Thymus (tissue), 11 donors: ENCODE data around the gene TMEM132C. TPM values are rescaled to one million over a fixed set of nuclear protein-coding genes. Genes with fewer than 3 reads are reported as not detected.

Source experiments
- DNase-seq, 9 donors: peaks; one replicate each; pipeline ENCODE4 v3.0.0-alpha.2; 2013; ENCODE audit warnings: low spot score in 9 of 9, low read depth in 6 of 9, missing footprints in 1 of 9
- H3K27ac ChIP-seq, 2 donors: one replicate each; pipeline ENCODE4 v1.5.1; 2013; ENCODE audit warnings: control low read depth in 1 of 2, low read depth in 1 of 2, low read length in 1 of 2, mild to moderate bottlenecking in 1 of 2, moderate library complexity in 1 of 2
- H3K27me3 ChIP-seq, 2 donors: one replicate each; pipeline ENCODE4 v1.5.1; 2013; ENCODE audit warnings: low read length in 1 of 2; ENCODE audit not compliant: control insufficient read depth in 2 of 2, insufficient read depth in 1 of 2
- H3K36me3 ChIP-seq, 2 donors: one replicate each; pipeline ENCODE4 v1.5.1; 2013; ENCODE audit warnings: low read length in 1 of 2, mild to moderate bottlenecking in 1 of 2, moderate library complexity in 1 of 2; ENCODE audit not compliant: control insufficient read depth in 2 of 2, insufficient read depth in 2 of 2
- H3K4me1 ChIP-seq, 2 donors: one replicate each; pipeline ENCODE4 v1.5.1; 2013; ENCODE audit warnings: low read length in 2 of 2; ENCODE audit not compliant: control insufficient read depth in 2 of 2, insufficient read depth in 2 of 2
- H3K4me3 ChIP-seq, 2 donors: one replicate each; pipeline ENCODE4 v1.5.1; 2013; ENCODE audit warnings: low read length in 2 of 2, control low read depth in 1 of 2, mild to moderate bottlenecking in 1 of 2
- H3K9me3 ChIP-seq, 2 donors: one replicate each; pipeline ENCODE4 v1.5.1; 2013; ENCODE audit warnings: low read length in 1 of 2, mild to moderate bottlenecking in 1 of 2; ENCODE audit not compliant: control insufficient read depth in 2 of 2, insufficient read depth in 1 of 2
- WGBS: extraction: QIAGEN DNeasy Blood & Tissue Kit; methylation state at CpG from one replicate; pipeline ENCODE4 v1.1.7; 2013; 5-methylcytosine and 5-hydroxymethylcytosine counted together
- polyA plus RNA-seq: library from polyadenylated mRNA; stranded (reverse); fragments of 200-250 nt; gene quantifications from one replicate; pipeline ENCODE4 v1.2.3, GENCODE V29; 2013
- total RNA-seq: library from RNA; stranded (reverse); fragments of 120-200 nt; gene quantifications from one replicate; pipeline ENCODE4 v1.2.4, GENCODE V29; 2013
- donor health status: healthy.

TMEM132C gene
- total and polyA plus RNA-seq, 2 donors = 0.24 to 0.34 TPM

DNA sequence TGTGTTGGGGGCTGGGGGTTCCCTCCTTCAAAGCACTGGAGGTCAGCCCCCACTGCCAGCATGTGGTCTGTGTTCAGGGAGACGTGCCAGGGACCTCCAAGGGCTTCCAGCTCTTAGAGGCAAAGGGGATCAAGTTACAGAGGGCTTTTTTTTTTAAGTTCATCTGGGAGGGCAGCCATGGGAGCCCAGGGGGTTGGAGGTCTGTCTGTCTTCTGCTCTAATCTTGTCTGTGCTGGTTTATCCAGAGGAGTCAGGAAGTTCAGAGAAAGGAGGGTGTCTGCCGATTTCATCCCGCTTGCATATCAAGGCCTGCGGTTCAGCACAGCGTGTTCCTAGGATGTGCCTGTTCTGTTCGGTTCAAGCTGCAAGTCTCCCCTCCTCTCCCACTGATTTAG lies 72.2 kb downstream of the TMEM132C start:
- Histone ChIP-seq H3K9me3 (no peaks in the 10 kb centered on the region), H3K4me1 (peaks cover 0 to 2% of the 10 kb centered on the region in 2 donors), H3K36me3 (no peaks in the 10 kb centered on the region), H3K27me3 (no peaks in the 10 kb centered on the region), H3K4me3 (no peak overlapping the region), H3K27ac (no peak overlapping the region)
- DNase-seq = no peak
- 16% methylated on average over 6 of the region's 6 CpGs for WGBS

DNA sequence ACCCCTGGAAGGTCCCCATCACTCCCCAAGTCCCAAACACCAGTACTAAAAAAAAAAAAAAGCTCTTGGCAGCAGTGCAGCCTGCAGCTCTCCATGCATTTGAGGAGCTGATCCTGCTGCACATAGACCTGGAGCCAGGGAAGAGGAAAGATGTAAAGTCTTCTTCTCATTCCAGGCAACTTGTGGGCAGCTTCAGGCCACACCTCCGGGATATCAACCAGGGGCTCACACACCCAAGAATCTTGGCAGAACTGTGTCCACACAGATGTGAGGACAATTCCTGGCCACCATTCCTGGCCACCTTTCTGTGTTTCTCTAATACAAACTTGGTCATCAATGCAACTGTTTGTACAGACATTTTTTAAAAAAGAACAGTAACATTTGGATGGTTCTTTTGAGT lies 72.7 kb downstream of the TMEM132C start:
- WGBS = 76% methylated on average over 1 of the region's 1 CpG
- Histone ChIP-seq H3K27me3 (no peaks in the 10 kb centered on the region), H3K36me3 (no peaks in the 10 kb centered on the region), H3K4me1 (peaks cover 0 to 2% of the 10 kb centered on the region in 2 donors), H3K4me3 (no peak overlapping the region), H3K9me3 (no peaks in the 10 kb centered on the region), H3K27ac (no peak overlapping the region)
- DNase-seq = no peak

DNA sequence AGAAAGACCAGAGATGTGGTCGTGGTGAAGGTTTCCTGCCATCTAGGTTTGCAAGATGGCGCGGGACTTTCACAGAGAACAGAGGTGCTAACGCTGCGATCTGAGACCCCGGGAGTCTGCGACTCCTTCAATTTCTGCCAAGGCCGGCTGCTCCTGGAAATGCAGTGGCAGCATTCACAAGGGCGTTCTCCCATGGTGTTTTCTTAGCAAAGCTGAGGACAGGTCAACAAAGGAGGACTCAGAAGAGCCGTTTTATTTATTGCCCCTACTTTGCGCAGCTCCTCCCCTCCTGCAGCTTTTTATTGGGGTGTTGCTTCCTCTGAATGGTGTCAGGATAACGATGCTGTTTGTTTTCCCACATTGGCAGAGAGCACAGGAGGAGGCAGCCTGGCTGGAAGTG lies 86.3 kb downstream of the TMEM132C start:
- WGBS = 15% methylated on average over 12 of the region's 12 CpGs

DNA sequence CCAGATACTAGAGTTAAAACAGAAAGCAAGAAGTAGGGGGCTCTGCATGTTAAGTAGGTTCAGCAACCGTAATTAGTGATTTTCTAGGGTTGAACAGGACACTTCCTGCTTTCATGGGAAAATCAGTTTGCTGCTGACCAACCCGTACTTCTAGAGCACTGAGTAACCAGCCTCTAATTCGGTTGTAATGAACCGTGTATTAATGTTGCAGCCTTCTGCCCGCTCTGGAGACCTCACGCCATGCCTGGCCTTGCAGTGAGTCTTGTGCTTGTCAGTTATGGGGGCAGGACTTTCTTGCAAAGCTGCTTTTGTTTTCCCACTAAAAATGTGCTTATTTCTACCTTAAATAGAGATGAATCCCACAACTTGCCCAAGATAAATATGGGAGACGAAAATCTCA lies 89.6 kb downstream of the TMEM132C start:
- no peaks in the 10 kb centered on the region for H3K9me3 ChIP-seq
- no peaks in the 10 kb centered on the region for H3K4me1 ChIP-seq
- H3K27ac ChIP-seq = no peak overlapping the region
- 86% methylated on average over 7 of the region's 7 CpGs for WGBS
- no peaks in the 10 kb centered on the region for H3K36me3 ChIP-seq
- no peak for DNase-seq
- H3K4me3 ChIP-seq = no peak overlapping the region
- no peaks in the 10 kb centered on the region for H3K27me3 ChIP-seq

More for the DNA sequence above, 86.3 kb downstream of the TMEM132C start:
- DNase-seq = no peak
- no peaks in the 10 kb centered on the region for H3K4me1 ChIP-seq
- H3K4me3 ChIP-seq = no peak overlapping the region
- H3K9me3 ChIP-seq = peaks cover 0 to 4% of the 10 kb centered on the region in 2 donors
- no peaks in the 10 kb centered on the region for H3K36me3 ChIP-seq
- H3K27me3 ChIP-seq = no peaks in the 10 kb centered on the region
- H3K27ac ChIP-seq = no peak overlapping the region

DNA sequence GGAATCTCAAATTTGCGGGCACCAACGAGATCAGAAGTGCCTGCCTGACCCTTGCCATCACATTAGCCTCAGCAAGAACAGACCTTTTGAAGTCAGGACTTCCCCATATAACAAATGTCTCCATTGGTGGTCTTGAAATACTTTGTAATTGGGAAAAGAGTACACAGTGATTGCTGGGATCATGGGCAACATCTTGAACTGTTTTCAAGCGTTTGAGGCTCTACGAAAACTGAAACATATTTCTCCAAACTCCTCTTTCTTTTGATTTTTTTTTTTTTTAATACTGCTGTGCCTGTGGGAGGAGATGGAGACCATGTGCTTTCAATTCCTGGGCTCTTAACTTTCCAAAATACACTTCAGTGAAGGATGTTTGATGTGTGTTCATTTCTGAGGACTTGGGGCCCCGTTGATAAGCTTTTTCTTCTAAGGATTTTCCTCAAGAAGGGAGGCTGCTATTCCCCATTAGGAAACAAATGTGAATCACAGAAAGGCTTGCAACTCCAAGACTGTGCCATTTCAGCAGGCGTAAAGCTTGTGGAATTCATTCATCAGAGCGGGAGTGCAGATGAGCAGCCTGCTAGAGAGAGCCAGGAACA lies 94.5 kb downstream of the TMEM132C start:
- H3K27ac ChIP-seq = no peak overlapping the region
- no peak overlapping the region for H3K4me3 ChIP-seq
- H3K9me3 ChIP-seq = no peaks in the 10 kb centered on the region
- no peaks in the 10 kb centered on the region for H3K4me1 ChIP-seq
- peaks cover 0 to 14% of the 10 kb centered on the region in 2 donors for H3K27me3 ChIP-seq
- no peaks in the 10 kb centered on the region for H3K36me3 ChIP-seq
- WGBS = 66% methylated on average over 7 of the region's 7 CpGs
- DNase-seq = no peak

DNA sequence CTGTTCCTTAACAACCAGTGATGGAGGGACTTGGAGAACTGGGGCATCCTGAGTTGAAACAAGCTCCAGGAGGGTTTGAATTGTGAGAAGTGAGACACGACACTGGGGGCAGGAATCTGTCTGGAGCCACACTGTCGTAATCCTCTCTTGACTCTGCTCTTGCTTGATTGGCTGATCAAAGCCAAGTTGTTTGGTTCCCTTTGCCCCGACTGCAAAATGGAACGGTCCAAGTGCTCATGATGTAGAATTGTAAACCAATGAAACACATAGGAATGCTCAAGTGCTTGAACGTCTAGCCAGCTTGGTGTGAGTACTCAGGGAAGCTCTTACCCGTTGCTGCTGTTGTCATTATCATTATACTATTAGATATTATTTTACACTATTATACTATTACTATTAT lies 98.1 kb downstream of the TMEM132C start:
- no peaks in the 10 kb centered on the region for H3K9me3 ChIP-seq
- H3K4me3 ChIP-seq = no peak overlapping the region
- no peak overlapping the region for H3K27ac ChIP-seq
- 36% methylated on average over 6 of the region's 6 CpGs for WGBS
- H3K27me3 ChIP-seq = peaks cover 0 to 14% of the 10 kb centered on the region in 2 donors
- H3K36me3 ChIP-seq = no peaks in the 10 kb centered on the region
- H3K4me1 ChIP-seq = no peaks in the 10 kb centered on the region
- DNase-seq = no peak

DNA sequence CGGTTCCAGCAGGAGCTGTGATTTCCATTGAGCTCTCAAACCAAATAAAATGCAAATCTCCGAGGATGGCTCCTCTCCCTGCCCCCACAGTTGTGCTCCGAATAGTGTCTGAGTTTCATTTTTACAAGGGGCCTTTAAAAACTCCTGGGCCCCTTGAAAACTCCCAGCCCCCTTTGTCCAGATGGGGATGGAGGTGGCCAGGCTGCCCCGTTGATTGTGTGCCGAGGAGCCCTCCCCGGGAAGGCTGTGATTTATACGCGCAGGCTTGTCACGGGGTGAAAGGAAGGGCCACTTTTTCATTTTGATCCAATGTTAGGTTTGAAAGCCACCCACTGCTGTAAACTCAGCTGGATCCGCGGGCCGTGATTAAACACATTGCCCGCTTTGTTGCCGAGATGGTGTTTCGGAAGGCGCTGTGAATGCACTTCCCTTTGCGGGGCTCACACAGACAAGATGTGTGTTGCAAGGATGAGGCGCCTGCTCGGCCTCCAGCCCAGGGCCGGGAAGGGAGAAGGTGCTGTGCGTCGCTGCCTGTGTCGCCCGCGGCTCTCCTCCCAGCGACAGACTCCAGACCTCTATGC lies 98.8 kb downstream of the TMEM132C start:
- H3K27me3 ChIP-seq = peaks cover 0 to 14% of the 10 kb centered on the region in 2 donors
- DNase-seq = no peak
- H3K36me3 ChIP-seq = no peaks in the 10 kb centered on the region
- H3K4me1 ChIP-seq = no peaks in the 10 kb centered on the region
- H3K9me3 ChIP-seq = no peaks in the 10 kb centered on the region
- no peak overlapping the region for H3K27ac ChIP-seq
- WGBS = 4% methylated on average over 26 of the region's 26 CpGs
- H3K4me3 ChIP-seq = no peak overlapping the region

DNA sequence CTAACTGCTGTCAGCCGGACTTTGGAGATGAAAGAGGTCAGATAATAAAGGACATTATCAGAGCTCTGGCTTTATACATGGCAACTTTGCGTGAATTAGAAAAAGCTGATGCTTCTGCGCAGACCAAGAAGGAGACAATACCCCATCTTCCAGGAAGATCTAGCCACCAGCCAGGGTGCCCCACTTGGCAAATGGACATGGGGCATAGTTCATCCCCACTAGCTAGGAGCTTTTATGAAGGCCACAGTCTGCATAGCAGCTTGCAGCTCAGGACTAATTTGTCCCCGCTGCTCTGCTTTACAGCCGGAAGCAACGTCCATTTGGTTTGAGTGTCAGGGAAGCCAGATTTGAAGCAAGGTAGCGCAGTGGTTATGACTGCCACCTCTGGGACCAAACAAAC lies 101.0 kb downstream of the TMEM132C start:
- DNase-seq = no peak
- WGBS = 89% methylated on average over 7 of the region's 7 CpGs

DNA sequence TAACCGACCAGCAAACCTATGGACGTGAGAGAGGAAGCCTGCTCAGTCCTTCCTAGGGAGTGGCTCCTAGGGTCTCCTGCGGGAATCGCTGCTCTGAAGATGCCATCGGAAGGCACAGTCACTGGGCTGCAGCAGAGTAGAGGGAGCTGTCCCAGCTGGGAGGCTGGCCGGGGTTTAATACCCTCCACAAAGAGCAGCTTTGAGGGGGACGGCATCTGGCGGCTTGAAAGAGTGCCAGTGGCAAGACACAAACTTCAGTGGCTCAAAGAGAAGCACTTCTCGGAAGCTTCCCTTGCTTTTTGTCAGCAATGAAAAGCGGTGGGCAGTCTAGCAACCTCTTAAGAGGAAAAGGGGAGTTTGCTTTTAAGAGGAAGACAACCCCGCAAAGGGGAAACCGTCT lies 114.6 kb downstream of the TMEM132C start:
- H3K27ac ChIP-seq = no peak overlapping the region
- no peaks in the 10 kb centered on the region for H3K4me1 ChIP-seq
- no peak for DNase-seq
- no peaks in the 10 kb centered on the region for H3K9me3 ChIP-seq
- H3K36me3 ChIP-seq = no peaks in the 10 kb centered on the region
- 33% methylated on average over 12 of the region's 12 CpGs for WGBS
- H3K27me3 ChIP-seq = peaks cover 0 to 3% of the 10 kb centered on the region in 2 donors
- H3K4me3 ChIP-seq = no peak overlapping the region

More for the DNA sequence above, 101.0 kb downstream of the TMEM132C start:
- Histone ChIP-seq H3K27ac (no peak overlapping the region), H3K4me1 (no peaks in the 10 kb centered on the region), H3K36me3 (no peaks in the 10 kb centered on the region), H3K9me3 (no peaks in the 10 kb centered on the region), H3K27me3 (peaks cover 0 to 14% of the 10 kb centered on the region in 2 donors), H3K4me3 (no peak overlapping the region)
